K562 (cell line): ENCODE measurements around the gene BCL7C. TPM values are rescaled to one million over a fixed set of nuclear protein-coding genes. Genes with fewer than 3 reads are reported as not detected.

Experiments
- ATAC-seq: fragments of 200-7000 bp; cut with Tn5 transposase; 3 replicates; pipeline ENCODE4 v1.9.1; 2020; ENCODE audit warnings: moderate library complexity
- BruUV-seq: library from RNA; stranded (reverse); fragments of 400-500 nt; replicated peaks from 2 replicates; lab custom pipeline; 2021; lab: Mats Ljungman, UMichigan
- CTCF ChIA-PET: fragments of 300-600 bp; formaldehyde crosslinking; extraction: SDS; loops from one replicate; lab custom pipeline; 2021; ENCODE audit warnings: low intra/inter-chr PET ratio; lab: Yijun Ruan, JAX
- POLR2A ChIA-PET: fragments of 300-600, 350-650 bp; sonication (Branson Sonifier 250); formaldehyde crosslinking; extraction: SDS; loops from one replicate; lab custom pipeline; 2021; ENCODE audit warnings: antibody characterized with exemption, inconsistent platforms; lab: Yijun Ruan, JAX
- DNase-seq, 4 experiments: peaks; one replicate each; pipeline versions ENCODE4 v3.0.0 to v3.0.0-alpha.2; 2011 to 2018; ENCODE audit warnings: low spot score in 3 of 4, mixed read lengths in 3 of 4; ENCODE audit errors: extremely low read depth in 1 of 4
- FAIRE-seq: peaks from 2 replicates; lab custom pipeline; 2011; peaks lifted over from hg19 to GRCh38; lab: Jason Lieb, UNC
- H2AFZ ChIP-seq: 2 replicates; pipeline ENCODE4 v1.6.0; 2011; ENCODE audit warnings: low read depth, low read length, control low read depth, inconsistent platforms
- H3K27ac ChIP-seq: fragments of 200-600 bp; 3 replicates; pipeline ENCODE4 v1.8.0; 2011; ENCODE audit warnings: low read depth, mild to moderate bottlenecking, control low read depth, inconsistent platforms, low read length, moderate library complexity, mixed read lengths; ENCODE audit errors: extremely low read depth
- H3K27me3 ChIP-seq, 2 experiments: fragments of 300-600 bp in 1 of 2; 2 replicates in 1 of 2; 3 replicates in 1 of 2; pipeline versions ENCODE4 v1.6.0 to v1.8.0; 2011; ENCODE audit warnings: inconsistent platforms in 2 of 2, low read length in 2 of 2, mild to moderate bottlenecking in 1 of 2, mixed read lengths in 1 of 2, moderate library complexity in 1 of 2; ENCODE audit not compliant: control insufficient read depth in 2 of 2, insufficient read depth in 2 of 2
- H3K36me3 ChIP-seq: fragments of 300-600 bp; 3 replicates; pipeline ENCODE4 v1.8.0; 2011; ENCODE audit warnings: mild to moderate bottlenecking, low read length, inconsistent platforms; ENCODE audit not compliant: control insufficient read depth, insufficient read depth
- H3K4me1 ChIP-seq, 2 experiments: fragments of 200-600 bp in 1 of 2; replicated peaks in 1 of 2; 2 replicates in 1 of 2; 3 replicates in 1 of 2; pipeline versions ENCODE4 v1.5.1 to v1.8.0; 2011; ENCODE audit warnings: inconsistent platforms in 2 of 2, low read length in 2 of 2, mild to moderate bottlenecking in 1 of 2, mixed read lengths in 1 of 2, moderate library complexity in 1 of 2; ENCODE audit not compliant: control insufficient read depth in 2 of 2, insufficient read depth in 2 of 2
- H3K4me2 ChIP-seq: 2 replicates; pipeline ENCODE4 v1.6.1; 2011; ENCODE audit warnings: low read length, control low read depth, inconsistent platforms, mixed read lengths; ENCODE audit not compliant: insufficient read depth
- H3K4me3 ChIP-seq: fragments of 200-600 bp; sonication (generic), shearing (Covaris generic); 2 replicates; pipeline ENCODE4 v1.5.1; 2016; ENCODE audit warnings: control low read depth, inconsistent platforms
- H3K79me2 ChIP-seq: fragments of 200-600 bp; 3 replicates; pipeline ENCODE4 v1.8.0; 2011; ENCODE audit warnings: low read length, inconsistent platforms; ENCODE audit not compliant: control insufficient read depth, insufficient read depth
- H3K9ac ChIP-seq, 2 experiments: 2 replicates each; pipeline versions ENCODE4 v1.6.0 to v1.6.1; 2011; ENCODE audit warnings: low read depth in 2 of 2, low read length in 2 of 2, control low read depth in 1 of 2, inconsistent platforms in 1 of 2, mild to moderate bottlenecking in 1 of 2, mixed read lengths in 1 of 2; ENCODE audit not compliant: insufficient read depth in 1 of 2
- H3K9me1 ChIP-seq: one replicate; pipeline ENCODE4 v1.6.0; 2011; ENCODE audit warnings: inconsistent platforms, mild to moderate bottlenecking, low read length, moderate library complexity; ENCODE audit not compliant: control insufficient read depth, insufficient read depth
- H3K9me3 ChIP-seq: replicated peaks from 2 replicates; pipeline ENCODE4 v1.5.1; 2011; ENCODE audit warnings: low read depth, low read length, inconsistent platforms; ENCODE audit not compliant: control insufficient read depth, insufficient read depth
- H4K20me1 ChIP-seq: replicated peaks from 2 replicates; pipeline ENCODE4 v1.6.1; 2011; ENCODE audit warnings: low read length, inconsistent platforms, mixed read lengths; ENCODE audit not compliant: control insufficient read depth, insufficient read depth
- CHD7 ChIP-seq: fragments of 200-600 bp; sonication (generic); IDR thresholded peaks from one replicate; pipeline ENCODE4 v1.6.1; 2012; ENCODE audit warnings: mild to moderate bottlenecking, low read depth, low read length, inconsistent platforms
- MAFG ChIP-seq: fragments of 450-650 bp; conservative IDR thresholded peaks from 2 replicates; pipeline ENCODE4 v1.6.1; 2016; ENCODE audit warnings: missing genetic modification characterization, missing compliant biosample characterization
- PHF20 ChIP-seq: fragments of 450-650 bp; IDR thresholded peaks from 2 replicates; pipeline ENCODE4 v1.6.1; 2018; ENCODE audit not compliant: partially characterized antibody
- RAD51 ChIP-seq: fragments of 450-650 bp; IDR thresholded peaks from 2 replicates; pipeline ENCODE4 v1.7.1; 2016; ENCODE audit warnings: low read depth, mild to moderate bottlenecking, borderline replicate concordance
- TFAM ChIP-seq: fragments of 250-450 bp; sonication (Bioruptor Pico); conservative IDR thresholded peaks from 2 replicates; pipeline ENCODE4 v1.5.0; 2021; ENCODE audit warnings: mild to moderate bottlenecking, moderate library complexity
- TFE3 ChIP-seq: fragments of 450-650 bp; formaldehyde crosslinking; IDR thresholded peaks from 2 replicates; pipeline ENCODE4 v1.4.0; 2020; ENCODE audit warnings: mild to moderate bottlenecking, mixed read lengths
- WGBS: fragments of 100-300 bp; shearing (Covaris generic); methylation state at CpG from one replicate; pipeline ENCODE4 v1.1.6; 2016; ENCODE audit warnings: low coverage, mixed read lengths; ENCODE audit not compliant: insufficient coverage; ENCODE audit errors: missing lambda C conversion rate; 5-methylcytosine and 5-hydroxymethylcytosine counted together
- in situ Hi-C: fragments of 300-500 bp; cut with MboI; formaldehyde crosslinking; loops from 4 replicates; pipeline ENCODE4 v1.15.0; 2018; ENCODE audit warnings: inconsistent platforms, mixed read lengths
- intact Hi-C: fragments of 100-400 bp; cut with micrococcal nuclease; formaldehyde crosslinking; loops from 2 replicates; pipeline ENCODE4 v1.14.2; 2022
- polyA plus RNA-seq, 8 experiments: library from polyadenylated mRNA; depleted of rRNA in 4 of 8; stranded (reverse) in 5 of 8; unstranded in 3 of 8; fragments of >200 nt; fragmentation: Nextera tagmentation in 2 of 8; fragmentation: Illumina TruSeq in 1 of 8; extraction: Ambion mirVana in 2 of 8; extraction: Trizol in 1 of 8; gene quantifications; 2 replicates each; pipeline versions ENCODE4 v1.2.1 to v1.2.3, GENCODE V29; 2011 to 2014; ENCODE audit warnings: inconsistent platforms in 1 of 8, missing spikeins in 1 of 8
- total RNA-seq, 7 experiments: library from RNA; depleted of rRNA in 6 of 7; stranded (reverse); fragments of >200 nt in 6 of 7; fragmentation: Illumina TruSeq in 2 of 7; extraction: Trizol in 2 of 7; gene quantifications; 2 replicates each; pipeline versions ENCODE4 v1.2.1 to v1.2.3, GENCODE V29; 2011 to 2021; ENCODE audit warnings: low replicate concordance in 1 of 7
- TF ChIP-seq, protein P1 (sequence below): sonication (generic); formaldehyde crosslinking; IDR thresholded peaks from 2 replicates; pipeline ENCODE4 v1.5.0; 2020; ENCODE audit warnings: missing genetic modification reagents

BCL7C gene
- total and polyA plus RNA-seq, 9 of the 15 experiments (the other 6 are each of a cell fraction or from before 2014, with no cell fraction given), result 1.7 to 85.8 (median 19.6) TPM

DNA sequence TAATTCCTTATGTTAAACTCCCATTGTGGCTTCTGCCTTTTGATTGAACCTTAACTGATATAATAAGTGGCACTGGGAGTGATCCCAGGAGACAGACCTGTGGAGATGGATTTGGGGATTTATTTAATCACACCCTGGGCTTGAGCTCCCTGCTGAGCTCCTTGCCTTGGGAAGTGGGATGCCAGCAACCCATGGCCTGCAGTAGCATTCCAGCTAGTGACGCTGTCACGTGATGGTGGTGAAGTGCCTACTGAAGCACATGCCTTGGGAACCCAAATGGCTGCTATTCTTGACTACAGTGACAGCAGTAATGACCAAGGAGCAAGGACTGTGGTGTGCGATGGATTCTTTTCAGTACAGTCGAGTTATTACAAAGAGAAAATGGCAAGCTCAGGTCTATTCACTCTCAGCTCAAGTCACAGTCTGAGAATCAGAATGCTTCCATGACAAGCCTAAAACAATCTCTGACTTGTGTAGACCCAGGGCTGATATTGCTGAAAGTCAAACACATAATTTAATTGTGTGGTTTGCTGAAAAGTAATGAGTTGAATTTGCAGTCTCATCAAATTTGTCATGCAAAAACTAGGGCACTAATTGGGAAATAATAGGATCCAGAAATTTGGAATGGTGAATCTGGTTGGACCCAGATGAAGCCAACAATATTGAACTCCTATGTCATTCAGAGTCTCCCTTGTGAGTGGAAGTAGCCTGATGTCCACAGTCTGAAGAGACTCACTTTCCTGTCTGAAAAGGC lies 47.1 kb downstream of the BCL7C start:
- Histone ChIP-seq H3K79me2 (no peaks in the 10 kb centered on the region), H3K4me3 (no peak overlapping the region), H3K27me3 (no peaks in the 10 kb centered on the region), H3K9me3 (no peaks in the 10 kb centered on the region), H4K20me1 (no peaks in the 10 kb centered on the region), H3K9me1 (no peaks in the 10 kb centered on the region), H3K9ac (no peak overlapping the region), H3K4me1 (peaks cover 4 to 8% of the 10 kb centered on the region in 2 experiments; a peak in 2 of 5 replicates), H3K4me2 (no peak overlapping the region), H3K27ac (no peak overlapping the region), H2AFZ (no peak overlapping the region), H3K36me3 (no peaks in the 10 kb centered on the region)
- BruUV-seq, result no TSS peak
- ChIA-PET POLR2A (interaction anchor here (0.6 to 2.4 kb wide), 2 partner anchors 10 to 430 kb away, joined by 3 to 13 read pairs; no protein-coding TSS in a partner anchor), CTCF (no interaction called here)
- ATAC-seq (no peak), DNase-seq (no peak), FAIRE-seq (no peak)
- intact Hi-C loops, result no loop called here
- in situ Hi-C loops, result loop anchor here (5.0 to 10.0 kb wide), 2 partner anchors 58 to 75 kb away; partner anchors contain the start of gene FBXL19
- WGBS, result 42% methylated on average over 4 of the region's 4 CpGs
- peak; percentile 36; the same call in 1 of the 2 replicates for TF ChIP-seq RAD51
- TF ChIP-seq MAFG (tag), result peak; percentile 56; the same call in 1 of the 2 replicates
- TF ChIP-seq PHF20, result no peak
- TF ChIP-seq, protein P1, sequence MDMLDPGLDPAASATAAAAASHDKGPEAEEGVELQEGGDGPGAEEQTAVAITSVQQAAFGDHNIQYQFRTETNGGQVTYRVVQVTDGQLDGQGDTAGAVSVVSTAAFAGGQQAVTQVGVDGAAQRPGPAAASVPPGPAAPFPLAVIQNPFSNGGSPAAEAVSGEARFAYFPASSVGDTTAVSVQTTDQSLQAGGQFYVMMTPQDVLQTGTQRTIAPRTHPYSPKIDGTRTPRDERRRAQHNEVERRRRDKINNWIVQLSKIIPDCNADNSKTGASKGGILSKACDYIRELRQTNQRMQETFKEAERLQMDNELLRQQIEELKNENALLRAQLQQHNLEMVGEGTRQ (CRISPR knock-in tag), result peak; percentile 51
- TF ChIP-seq TFE3 (CRISPR knock-in tag), result peak; percentile 61
- no peak for TF ChIP-seq TFAM (CRISPR knock-in tag)
- no peak for TF ChIP-seq CHD7
